AG09319 (cell line): ENCODE data around the gene VASP.

Source experiments
- DNase-seq: peaks from one replicate; pipeline ENCODE4 v3.0.0-alpha.2; 2010; ENCODE audit warnings: low read depth; ENCODE audit errors: extremely low read depth
- TF ChIP-seq, protein P1 (sequence below): IDR thresholded peaks from 2 replicates; pipeline ENCODE4 v1.5.1; 2011; ENCODE audit warnings: low read depth, mild to moderate bottlenecking, inconsistent platforms, low read length, moderate library complexity

VASP gene

DNA sequence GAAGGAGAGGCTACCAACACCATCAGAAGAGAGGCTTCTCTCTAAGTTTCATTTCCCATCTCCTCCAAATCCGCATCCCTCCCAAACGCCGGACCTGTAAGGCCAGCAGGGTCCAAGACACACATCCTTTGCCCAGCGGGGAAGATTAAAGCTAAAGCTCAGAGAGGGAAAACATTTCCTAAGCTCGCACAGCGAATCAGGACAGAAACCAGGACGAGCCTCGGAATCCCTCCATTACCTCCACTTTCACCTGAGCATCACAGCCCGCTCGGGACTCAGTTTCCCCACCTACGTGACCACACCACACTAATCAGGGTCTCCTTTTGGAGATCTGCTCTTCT, 40.2 kb upstream of the VASP start:
- DNase-seq: no peak
- TF ChIP-seq, protein P1, sequence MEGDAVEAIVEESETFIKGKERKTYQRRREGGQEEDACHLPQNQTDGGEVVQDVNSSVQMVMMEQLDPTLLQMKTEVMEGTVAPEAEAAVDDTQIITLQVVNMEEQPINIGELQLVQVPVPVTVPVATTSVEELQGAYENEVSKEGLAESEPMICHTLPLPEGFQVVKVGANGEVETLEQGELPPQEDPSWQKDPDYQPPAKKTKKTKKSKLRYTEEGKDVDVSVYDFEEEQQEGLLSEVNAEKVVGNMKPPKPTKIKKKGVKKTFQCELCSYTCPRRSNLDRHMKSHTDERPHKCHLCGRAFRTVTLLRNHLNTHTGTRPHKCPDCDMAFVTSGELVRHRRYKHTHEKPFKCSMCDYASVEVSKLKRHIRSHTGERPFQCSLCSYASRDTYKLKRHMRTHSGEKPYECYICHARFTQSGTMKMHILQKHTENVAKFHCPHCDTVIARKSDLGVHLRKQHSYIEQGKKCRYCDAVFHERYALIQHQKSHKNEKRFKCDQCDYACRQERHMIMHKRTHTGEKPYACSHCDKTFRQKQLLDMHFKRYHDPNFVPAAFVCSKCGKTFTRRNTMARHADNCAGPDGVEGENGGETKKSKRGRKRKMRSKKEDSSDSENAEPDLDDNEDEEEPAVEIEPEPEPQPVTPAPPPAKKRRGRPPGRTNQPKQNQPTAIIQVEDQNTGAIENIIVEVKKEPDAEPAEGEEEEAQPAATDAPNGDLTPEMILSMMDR: no peak

- peak; percentile 93 for DNase-seq
- TF ChIP-seq, protein P1: no peak; the same call in 1 of the 2 replicates
Observed at GRCh38 chr19:45467456-45468158, 39.7 kb upstream of the VASP start, which contains the start of gene FOSB. TSS of gene FOSB (plus strand) at chr19:45467996. CDS start at chr19:45468587, 591 bp downstream.

DNA sequence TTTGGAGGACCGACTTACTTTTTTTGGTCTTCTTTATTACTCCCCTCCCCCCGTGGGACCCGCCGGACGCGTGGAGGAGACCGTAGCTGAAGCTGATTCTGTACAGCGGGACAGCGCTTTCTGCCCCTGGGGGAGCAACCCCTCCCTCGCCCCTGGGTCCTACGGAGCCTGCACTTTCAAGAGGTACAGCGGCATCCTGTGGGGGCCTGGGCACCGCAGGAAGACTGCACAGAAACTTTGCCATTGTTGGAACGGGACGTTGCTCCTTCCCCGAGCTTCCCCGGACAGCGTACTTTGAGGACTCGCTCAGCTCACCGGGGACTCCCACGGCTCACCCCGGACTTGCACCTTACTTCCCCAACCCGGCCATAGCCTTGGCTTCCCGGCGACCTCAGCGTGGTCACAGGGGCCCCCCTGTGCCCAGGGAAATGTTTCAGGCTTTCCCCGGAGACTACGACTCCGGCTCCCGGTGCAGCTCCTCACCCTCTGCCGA, 39.1 kb upstream of the VASP start:
- DNase-seq: no peak
- TF ChIP-seq, protein P1: no peak

DNA sequence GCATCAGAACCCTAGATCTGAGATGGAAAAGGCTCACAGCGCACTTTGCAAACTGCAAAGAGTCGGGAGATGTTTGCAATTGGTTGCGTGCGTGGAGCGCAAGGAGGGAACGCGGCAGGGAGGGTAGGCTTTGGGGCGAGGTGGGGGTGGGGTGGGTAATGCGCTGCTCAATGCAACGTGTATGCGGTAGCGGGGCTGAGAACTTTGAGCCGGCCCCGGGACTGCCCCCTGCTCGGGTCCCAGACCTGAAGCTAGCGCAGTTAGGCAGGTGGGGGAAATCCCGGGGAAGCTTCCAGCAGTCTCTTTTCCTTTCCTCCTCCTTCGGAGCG, 38.5 kb upstream of the VASP start:
- no peak for DNase-seq
- TF ChIP-seq, protein P1: no peak

DNA sequence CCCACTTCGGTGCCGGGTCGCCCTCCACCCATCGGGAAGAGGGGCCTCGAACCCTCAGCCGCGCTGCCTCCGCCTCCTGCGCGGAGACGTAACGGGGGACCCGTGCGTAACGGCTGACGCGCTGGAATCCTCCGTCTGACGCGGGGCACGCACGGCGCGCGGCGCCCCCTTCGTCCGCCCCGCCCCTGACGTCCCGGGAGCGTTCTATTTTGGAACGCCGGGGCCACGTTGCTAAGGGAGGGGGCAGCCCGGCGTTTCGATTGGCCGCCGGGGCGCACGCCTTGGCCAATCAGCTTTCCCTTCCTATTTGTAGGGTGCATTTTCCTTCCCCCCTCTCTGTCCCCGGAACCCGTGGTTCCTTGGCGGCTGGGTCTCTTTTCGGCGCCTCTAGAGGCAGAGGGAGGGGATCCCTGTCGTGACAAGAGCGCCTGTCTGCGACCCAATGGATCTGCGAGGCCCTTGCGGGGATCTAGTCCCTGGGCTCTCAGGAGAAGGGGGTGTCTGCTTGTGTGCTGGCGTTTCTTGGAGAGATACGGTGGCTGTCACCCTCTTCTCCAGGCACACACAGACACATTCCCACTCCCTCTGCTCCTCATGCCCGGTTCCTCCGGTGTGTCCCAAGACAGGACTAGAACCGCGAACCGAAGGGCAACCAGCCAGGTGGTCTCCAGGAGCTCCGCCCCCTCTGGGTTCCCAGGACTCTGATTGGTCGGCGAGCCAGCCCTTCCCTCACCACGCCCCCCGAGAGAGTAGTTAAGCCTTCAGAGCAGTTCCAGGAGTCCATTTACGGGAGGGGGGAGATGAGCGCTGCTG, 37.9 kb upstream of the VASP start:
- peak; percentile 89 for DNase-seq
- TF ChIP-seq, protein P1: no peak

GRCh38 chr19:45469945-45470761, 37.1 kb upstream of the VASP start:
- peak; percentile 41 for DNase-seq
- TF ChIP-seq, protein P1: no peak

GRCh38 chr19:45470762-45471081, 36.6 kb upstream of the VASP start:
- TF ChIP-seq, protein P1: no peak
- DNase-seq: no peak
